Skeletal muscle satellite cell (primary cell): ENCODE data around the gene PTPN4.

Source experiments
- H3K27me3 ChIP-seq: 2 replicates; pipeline ENCODE4 v1.7.0; 2013; ENCODE audit warnings: low read length; ENCODE audit not compliant: control insufficient read depth, insufficient read depth
- H3K36me3 ChIP-seq: 2 replicates; pipeline ENCODE4 v1.7.0; 2013; ENCODE audit warnings: mild to moderate bottlenecking, control low read depth, low read length; ENCODE audit not compliant: insufficient read depth
- H3K4me1 ChIP-seq: 2 replicates; pipeline ENCODE4 v1.7.0; 2013; ENCODE audit warnings: low read length; ENCODE audit not compliant: control insufficient read depth, insufficient read depth
- H3K4me2 ChIP-seq: 2 replicates; pipeline ENCODE4 v1.7.0; 2013; ENCODE audit warnings: mild to moderate bottlenecking, low read length
- H3K4me3 ChIP-seq: 2 replicates; pipeline ENCODE4 v1.7.0; 2013; ENCODE audit warnings: low read length
- H3K9ac ChIP-seq: 2 replicates; pipeline ENCODE4 v1.7.0; 2013; ENCODE audit warnings: mild to moderate bottlenecking, low read depth, low read length, moderate library complexity
- H3K9me3 ChIP-seq: replicated peaks from 2 replicates; pipeline ENCODE4 v1.7.0; 2013; ENCODE audit warnings: mild to moderate bottlenecking, control low read depth, low read length

PTPN4 gene

GRCh38 chr2:119841550-119841949, 81.8 kb downstream of the PTPN4 start:
- H3K4me1 ChIP-seq, result no peaks in the 10 kb centered on the region
- no peaks in the 10 kb centered on the region for H3K27me3 ChIP-seq
- H3K4me3 ChIP-seq, result no peak overlapping the region
- no peak overlapping the region for H3K4me2 ChIP-seq
- H3K9ac ChIP-seq, result no peak overlapping the region
- no peaks in the 10 kb centered on the region for H3K9me3 ChIP-seq
- no peaks in the 10 kb centered on the region for H3K36me3 ChIP-seq

DNA sequence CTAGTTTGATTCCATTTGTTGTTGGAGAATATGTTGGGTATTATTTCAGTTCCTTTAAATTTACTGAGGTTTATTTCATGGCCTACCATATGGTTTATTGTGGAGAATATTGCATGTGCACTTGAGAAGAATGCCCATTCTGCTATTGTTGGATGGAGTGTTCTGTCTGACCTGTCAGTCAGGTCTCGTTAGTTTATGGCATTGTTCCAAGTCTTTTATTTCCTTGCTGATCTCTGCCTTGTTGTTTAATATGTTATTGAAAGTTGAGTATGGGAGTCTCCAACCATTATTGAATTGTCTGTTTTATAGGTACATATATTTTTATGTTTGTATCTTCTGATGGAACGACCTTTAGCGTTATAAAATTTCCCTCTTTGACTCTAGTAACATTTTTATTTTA, 86.3 kb downstream of the PTPN4 start:
- Histone ChIP-seq H3K4me3 (no peak overlapping the region), H3K9me3 (no peaks in the 10 kb centered on the region), H3K9ac (no peak overlapping the region), H3K4me2 (no peak overlapping the region), H3K4me1 (no peaks in the 10 kb centered on the region), H3K36me3 (no peaks in the 10 kb centered on the region), H3K27me3 (no peaks in the 10 kb centered on the region)

DNA sequence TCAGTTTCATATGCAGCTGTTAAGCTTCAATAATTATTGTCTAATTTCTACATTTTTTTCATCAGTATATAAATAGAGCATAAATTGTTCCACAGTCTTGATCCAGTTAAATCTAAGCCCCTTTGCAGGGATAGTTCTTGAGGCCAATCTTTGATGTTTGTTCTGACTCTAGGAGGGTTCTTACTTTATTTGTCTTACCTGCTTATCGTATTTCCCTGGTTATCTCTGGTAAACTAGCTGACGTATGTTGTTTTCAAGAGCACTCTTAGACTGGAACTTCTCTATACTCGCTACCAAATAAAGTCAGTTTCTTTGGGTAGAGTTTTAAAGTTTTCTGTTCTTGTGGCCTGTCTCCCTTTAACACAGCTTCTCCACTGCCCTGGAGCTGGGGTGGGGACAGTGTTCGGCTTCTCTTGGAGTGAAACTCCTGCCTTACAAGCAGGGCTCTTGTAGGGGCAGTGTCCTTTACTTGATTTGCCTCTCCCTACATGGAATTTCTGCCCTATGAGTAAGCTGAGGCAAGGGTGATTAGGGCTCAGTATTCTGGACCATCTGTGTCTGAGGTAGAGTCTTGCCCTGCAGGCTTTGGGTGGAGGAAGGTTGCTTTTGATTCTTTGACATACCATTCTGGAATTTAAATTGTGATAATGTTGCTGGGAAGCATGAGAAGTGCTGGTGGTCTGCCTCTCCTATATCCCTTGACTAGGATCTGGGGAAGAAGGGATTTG, 90.3 kb downstream of the PTPN4 start:
- H3K27me3 ChIP-seq, result no peaks in the 10 kb centered on the region
- peaks cover 6% of the 10 kb centered on the region for H3K9me3 ChIP-seq
- H3K4me3 ChIP-seq, result no peak overlapping the region
- no peaks in the 10 kb centered on the region for H3K36me3 ChIP-seq
- H3K9ac ChIP-seq, result no peak overlapping the region
- H3K4me1 ChIP-seq, result no peaks in the 10 kb centered on the region
- no peak overlapping the region for H3K4me2 ChIP-seq

GRCh38 chr2:119852214-119852613, 92.5 kb downstream of the PTPN4 start:
- no peaks in the 10 kb centered on the region for H3K36me3 ChIP-seq
- H3K9ac ChIP-seq, result no peak overlapping the region
- no peaks in the 10 kb centered on the region for H3K4me1 ChIP-seq
- no peak overlapping the region for H3K4me2 ChIP-seq
- peaks cover 6% of the 10 kb centered on the region for H3K9me3 ChIP-seq
- H3K4me3 ChIP-seq, result no peak overlapping the region
- H3K27me3 ChIP-seq, result no peaks in the 10 kb centered on the region

GRCh38 chr2:119853777-119854399, 94.2 kb downstream of the PTPN4 start:
- Histone ChIP-seq H3K4me3 (no peak overlapping the region), H3K9me3 (peaks cover 6% of the 10 kb centered on the region), H3K27me3 (no peaks in the 10 kb centered on the region), H3K4me2 (no peak overlapping the region), H3K9ac (no peak overlapping the region), H3K4me1 (no peaks in the 10 kb centered on the region), H3K36me3 (no peaks in the 10 kb centered on the region)

GRCh38 chr2:119856469-119856901, 96.8 kb downstream of the PTPN4 start:
- no peak overlapping the region for H3K9ac ChIP-seq
- no peaks in the 10 kb centered on the region for H3K36me3 ChIP-seq
- peaks cover 6% of the 10 kb centered on the region for H3K9me3 ChIP-seq
- H3K4me2 ChIP-seq, result no peak overlapping the region
- H3K4me1 ChIP-seq, result no peaks in the 10 kb centered on the region
- no peaks in the 10 kb centered on the region for H3K27me3 ChIP-seq
- no peak overlapping the region for H3K4me3 ChIP-seq

DNA sequence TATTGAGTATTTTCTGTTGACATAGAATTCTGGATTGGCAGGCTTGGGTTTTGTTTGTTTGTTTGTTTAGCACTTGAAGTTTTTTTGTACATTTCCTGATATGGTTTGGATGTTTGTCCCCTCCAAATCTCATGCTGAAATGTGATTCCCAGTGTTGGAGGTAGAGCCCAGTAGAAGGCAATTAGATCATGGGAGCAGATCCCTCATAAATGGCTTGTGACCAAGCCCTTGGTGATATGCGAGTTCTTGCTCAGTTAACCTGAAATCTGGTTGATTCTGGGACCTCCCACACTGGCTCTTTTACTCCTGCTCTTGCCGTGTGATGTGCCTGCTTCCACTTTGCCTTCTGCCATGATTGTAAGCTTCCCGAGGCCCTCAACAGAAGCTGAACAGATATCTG, 98.0 kb downstream of the PTPN4 start:
- Histone ChIP-seq H3K4me3 (no peak overlapping the region), H3K4me2 (no peak overlapping the region), H3K27me3 (no peaks in the 10 kb centered on the region), H3K9ac (no peak overlapping the region), H3K4me1 (no peaks in the 10 kb centered on the region), H3K9me3 (no peaks in the 10 kb centered on the region), H3K36me3 (no peaks in the 10 kb centered on the region)

DNA sequence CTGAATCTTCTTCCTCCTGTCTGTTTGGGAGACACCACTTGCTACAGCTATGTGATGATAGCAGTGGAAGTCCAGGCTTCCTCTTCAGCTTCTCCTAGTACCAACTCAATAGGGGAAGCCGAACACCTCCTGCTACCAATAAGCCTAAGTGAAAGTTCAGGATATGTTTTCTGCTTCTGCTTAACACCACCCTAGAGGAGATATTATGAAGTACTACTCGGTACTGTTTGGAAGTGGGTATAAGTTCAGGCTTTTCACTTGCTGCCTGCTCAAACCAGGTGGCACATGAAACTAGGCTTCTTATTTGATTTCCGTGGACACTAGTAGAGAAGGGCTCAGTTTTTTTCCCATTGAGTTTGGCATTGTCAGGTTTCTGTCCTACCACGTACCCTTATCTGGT, 99.8 kb downstream of the PTPN4 start:
- no peaks in the 10 kb centered on the region for H3K27me3 ChIP-seq
- H3K36me3 ChIP-seq, result no peaks in the 10 kb centered on the region
- no peak overlapping the region for H3K9ac ChIP-seq
- peaks cover 4% of the 10 kb centered on the region for H3K4me1 ChIP-seq
- no peak overlapping the region for H3K4me2 ChIP-seq
- H3K4me3 ChIP-seq, result no peak overlapping the region
- H3K9me3 ChIP-seq, result no peaks in the 10 kb centered on the region

- H3K36me3 ChIP-seq, result no peaks in the 10 kb centered on the region
- no peak overlapping the region for H3K9ac ChIP-seq
- no peaks in the 10 kb centered on the region for H3K9me3 ChIP-seq
- H3K4me2 ChIP-seq, result no peak overlapping the region
- peaks cover 7% of the 10 kb centered on the region for H3K4me1 ChIP-seq
- no peak overlapping the region for H3K4me3 ChIP-seq
- no peaks in the 10 kb centered on the region for H3K27me3 ChIP-seq
These were observed 101.2 kb downstream of the PTPN4 start for GRCh38 chr2:119860924-119861323.

DNA sequence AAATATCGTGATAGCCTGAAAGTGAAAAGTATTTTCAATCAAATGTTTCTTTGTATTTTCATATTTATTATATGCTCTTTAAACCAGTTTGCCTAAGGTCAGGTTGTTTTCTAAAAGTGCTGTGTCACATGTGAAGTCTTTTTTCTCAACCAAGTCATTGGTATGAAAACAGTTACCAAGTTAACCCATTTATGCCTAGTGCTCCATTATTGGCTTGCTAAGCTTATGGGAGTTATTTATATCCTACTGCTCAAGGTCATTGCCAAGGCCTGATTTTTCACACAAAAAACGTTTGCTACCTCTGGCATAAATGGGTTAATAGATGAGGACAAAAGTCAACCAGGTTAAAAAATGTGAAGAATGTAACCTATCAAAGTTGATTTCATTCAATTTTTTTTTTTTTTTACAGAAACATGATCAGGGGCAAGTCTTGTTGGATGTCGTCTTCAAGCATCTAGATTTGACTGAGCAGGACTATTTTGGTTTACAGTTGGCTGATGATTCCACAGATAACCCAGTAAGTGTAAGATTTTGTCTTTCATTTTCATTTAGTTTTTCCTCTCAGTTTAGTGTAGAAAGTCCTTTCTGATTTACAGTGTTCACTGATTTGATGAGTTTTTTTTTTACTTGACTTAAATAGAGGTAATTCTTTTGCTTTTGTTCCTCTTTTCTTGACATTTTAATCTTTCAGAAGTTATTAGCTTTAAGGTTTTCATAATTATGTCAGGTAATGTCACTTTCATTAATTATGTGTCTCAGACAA, 102.6 kb downstream of the PTPN4 start:
- Histone ChIP-seq H3K27me3 (no peaks in the 10 kb centered on the region), H3K4me1 (peaks cover 7% of the 10 kb centered on the region), H3K9me3 (no peaks in the 10 kb centered on the region), H3K36me3 (no peaks in the 10 kb centered on the region), H3K4me2 (no peak overlapping the region), H3K4me3 (no peak overlapping the region), H3K9ac (no peak overlapping the region)

GRCh38 chr2:119864318-119864717, 104.6 kb downstream of the PTPN4 start:
- Histone ChIP-seq H3K27me3 (no peaks in the 10 kb centered on the region), H3K4me2 (no peak overlapping the region), H3K9ac (no peak overlapping the region), H3K4me1 (peaks cover 7% of the 10 kb centered on the region), H3K4me3 (no peak overlapping the region), H3K9me3 (no peaks in the 10 kb centered on the region), H3K36me3 (no peaks in the 10 kb centered on the region)
